DMS79 (cell line): ENCODE measurements around the gene TP53TG3B.
"Not testable (repeated sequence)": the region's sequence is repeated elsewhere in the genome, so short reads cannot be mapped to it uniquely, and the experiment has no call there.

Experiments
- DNase-seq: peaks from one replicate; lab custom pipeline; 2025; lab: John Stamatoyannopoulos, UW

Gene TP53TG3B, protein sequence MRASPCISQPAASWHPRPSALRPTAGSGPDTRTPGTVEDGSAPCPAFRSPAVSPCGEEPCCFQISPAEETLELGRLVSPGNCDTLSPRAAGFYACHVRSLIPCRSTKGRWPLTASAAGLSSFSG

DNA sequence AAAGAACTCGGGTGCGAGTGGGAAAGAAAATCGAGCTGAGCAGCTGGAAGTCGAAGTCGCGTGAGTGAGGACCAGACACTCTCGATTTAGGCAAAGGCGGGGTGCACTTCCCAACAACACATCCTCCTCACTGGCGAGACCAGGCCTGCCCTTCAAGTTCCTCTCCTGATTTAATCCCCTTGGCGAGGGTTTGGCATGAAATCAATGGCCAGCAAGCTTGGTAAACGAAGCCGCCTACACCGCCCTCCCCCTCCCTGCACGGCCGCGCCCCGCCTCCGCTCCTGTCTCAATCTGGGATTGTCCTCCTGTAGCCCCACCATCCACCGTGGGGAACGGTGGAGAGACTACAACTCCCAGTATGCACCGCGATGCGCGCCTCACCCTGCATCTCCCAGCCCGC is at the start of gene TP53TG3B:
Gene TP53TG3B (plus strand): TSS at position 301 of the 400 bp plus-strand sequence. CDS start 68 bp downstream, at position 369.
- not testable (repeated sequence) for DNase-seq

DNA sequence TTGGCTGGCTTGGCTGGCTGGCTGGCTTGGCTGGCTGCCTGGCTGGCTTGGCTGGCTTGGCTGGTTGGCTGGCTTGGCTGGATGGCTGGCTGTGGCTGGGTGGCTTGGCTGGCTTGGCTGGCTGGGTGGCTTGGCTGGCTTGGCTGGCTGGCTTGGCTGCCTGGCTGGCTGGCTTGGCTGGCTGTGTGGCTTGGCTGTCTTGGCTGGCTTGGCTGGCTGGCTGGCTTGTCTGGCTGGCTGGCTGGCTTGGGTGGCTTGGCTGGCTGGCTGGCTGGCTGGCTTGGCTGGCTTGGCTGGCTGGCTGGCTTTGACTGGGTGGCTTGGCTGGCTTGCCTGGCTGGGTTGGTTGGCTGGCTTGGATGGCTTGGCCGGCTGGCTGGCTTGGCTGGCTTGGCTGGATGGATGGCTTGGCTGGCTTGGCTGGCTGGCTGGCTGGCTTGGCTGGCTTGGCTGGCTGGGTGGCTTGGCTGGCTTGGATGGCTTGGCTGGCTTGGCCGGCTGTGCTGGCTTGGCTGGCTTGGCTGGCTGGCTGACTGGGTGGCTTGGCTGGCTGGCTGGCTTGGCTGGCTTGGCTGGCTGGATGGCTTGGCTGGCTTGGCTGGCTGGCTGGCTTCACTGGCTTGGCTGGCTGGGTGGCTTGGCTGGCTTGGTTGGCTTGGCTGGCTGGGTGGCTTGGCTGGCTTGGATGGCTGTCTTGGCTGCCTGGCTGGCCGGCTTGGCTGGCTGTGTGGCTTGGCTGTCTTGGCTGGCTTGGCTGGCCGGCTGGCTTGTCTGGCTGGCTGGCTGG is 24.2 kb upstream of the TP53TG3B start:
- not testable (repeated sequence) for DNase-seq

DNA sequence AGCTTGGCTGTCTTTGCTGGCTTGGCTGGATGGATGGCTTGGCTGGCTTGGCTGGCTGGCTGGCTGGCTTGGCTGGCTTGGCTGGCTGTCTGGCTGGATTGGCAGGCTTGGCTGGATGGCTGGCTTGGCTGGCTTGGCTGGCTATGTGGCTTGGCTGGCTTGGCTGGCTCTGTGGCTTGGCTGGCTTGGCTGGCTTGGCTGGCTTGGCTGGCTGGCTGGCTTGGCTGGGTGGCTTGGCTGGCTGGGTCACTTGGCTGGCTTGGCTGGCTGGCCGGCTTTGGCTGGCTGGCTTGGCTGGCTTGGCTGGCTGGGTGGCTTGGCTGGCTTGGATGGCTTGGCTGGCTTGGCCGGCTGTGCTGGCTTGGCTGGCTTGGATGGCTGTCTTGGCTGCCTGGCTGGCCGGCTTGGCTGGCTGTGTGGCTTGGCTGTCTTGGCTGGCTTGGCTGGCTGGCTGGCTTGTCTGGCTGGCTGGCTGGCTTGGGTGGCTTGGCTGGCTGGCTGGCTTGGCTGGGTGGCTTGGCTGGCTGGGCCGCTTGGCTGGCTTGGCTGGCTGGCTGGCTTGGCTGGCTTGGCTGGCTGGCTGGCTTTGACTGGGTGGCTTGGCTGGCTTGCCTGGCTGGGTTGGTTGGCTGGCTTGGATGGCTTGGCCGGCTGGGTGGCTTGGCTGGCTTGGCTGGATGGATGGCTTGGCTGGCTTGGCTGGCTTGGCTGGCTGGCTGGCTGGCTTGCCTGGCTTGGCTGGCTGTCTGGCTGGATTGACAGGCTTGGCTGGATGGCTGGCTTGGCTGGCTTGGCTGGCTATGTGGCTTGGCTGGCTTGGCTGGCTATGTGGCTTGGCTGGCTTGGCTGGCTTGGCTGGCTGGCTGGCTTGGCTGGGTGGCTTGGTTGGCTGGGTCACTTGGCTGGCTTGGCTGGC is 22.8 kb upstream of the TP53TG3B start:
- DNase-seq, result not testable (repeated sequence)

DNA sequence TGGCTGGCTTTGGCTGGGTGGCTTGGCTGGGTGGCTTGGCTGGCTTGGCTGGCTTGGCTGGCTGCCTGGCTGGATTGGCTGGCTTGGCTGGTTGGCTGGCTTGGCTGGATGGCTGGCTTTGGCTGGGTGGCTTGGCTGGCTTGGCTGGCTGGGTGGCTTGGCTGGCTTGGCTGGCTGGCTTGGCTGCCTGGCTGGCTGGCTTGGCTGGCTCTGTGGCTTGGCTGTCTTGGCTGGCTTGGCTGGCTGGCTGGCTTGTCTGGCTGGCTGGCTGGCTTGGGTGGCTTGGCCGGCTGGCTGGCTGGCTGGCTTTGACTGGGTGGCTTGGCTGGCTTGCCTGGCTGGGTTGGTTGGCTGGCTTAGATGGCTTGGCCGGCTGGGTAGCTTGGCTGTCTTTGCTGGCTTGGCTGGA is 22.1 kb upstream of the TP53TG3B start:
- DNase-seq, result not testable (repeated sequence)

DNA sequence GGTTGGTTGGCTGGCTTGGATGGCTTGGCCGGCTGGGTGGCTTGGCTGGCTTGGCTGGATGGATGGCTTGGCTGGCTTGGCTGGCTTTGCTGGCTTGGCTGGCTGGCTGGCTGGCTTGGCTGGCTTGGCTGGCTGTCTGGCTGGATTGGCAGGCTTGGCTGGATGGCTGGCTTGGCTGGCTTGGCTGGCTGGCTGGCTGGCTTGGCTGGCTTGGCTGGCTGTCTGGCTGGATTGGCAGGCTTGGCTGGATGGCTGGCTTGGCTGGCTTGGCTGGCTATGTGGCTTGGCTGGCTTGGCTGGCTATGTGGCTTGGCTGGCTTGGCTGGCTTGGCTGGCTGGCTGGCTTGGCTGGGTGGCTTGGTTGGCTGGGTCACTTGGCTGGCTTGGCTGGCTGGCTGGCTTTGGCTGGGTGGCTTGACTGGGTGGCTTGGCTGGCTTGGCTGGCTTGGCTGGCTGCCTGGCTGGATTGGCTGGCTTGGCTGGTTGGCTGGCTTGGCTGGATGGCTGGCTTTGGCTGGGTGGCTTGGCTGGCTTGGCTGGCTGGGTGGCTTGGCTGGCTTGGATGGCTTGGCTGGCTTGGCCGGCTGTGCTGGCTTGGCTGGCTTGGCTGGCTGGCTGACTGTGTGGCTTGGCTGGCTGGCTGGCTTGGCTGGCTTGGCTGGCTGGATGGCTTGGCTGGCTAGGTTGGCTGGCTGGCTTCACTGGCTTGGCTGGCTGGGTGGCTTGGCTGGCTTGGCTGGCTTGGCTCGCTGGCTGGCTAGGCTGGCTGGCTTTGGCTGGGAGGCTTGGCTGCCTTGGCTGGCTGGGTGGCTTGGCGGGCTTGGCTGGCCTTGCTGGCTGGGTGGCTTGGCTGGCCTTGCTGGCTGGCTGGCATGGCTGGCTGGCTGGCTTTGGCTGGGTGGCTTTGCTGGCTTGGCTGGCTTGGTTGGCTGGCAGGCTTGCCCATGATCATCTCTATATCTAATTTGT is 21.3 kb upstream of the TP53TG3B start:
- DNase-seq, result not testable (repeated sequence)
